HG03045 (cell line): ENCODE results near the gene CALD1.
A peak's percentile ranks its signal among the peaks of the same experiment; 100 is the strongest.
"Not testable (repeated sequence)": the region's sequence is repeated elsewhere in the genome, so short reads cannot be mapped to it uniquely, and the experiment has no call there.

ENCODE experiments used
- ATAC-seq: cut with Tn5 transposase; IDR thresholded peaks from one replicate; pipeline ENCODE4 v1.9.1; 2021; ENCODE audit warnings: mild to moderate bottlenecking, moderate library complexity; ENCODE audit not compliant: unreplicated experiment

Gene CALD1

DNA sequence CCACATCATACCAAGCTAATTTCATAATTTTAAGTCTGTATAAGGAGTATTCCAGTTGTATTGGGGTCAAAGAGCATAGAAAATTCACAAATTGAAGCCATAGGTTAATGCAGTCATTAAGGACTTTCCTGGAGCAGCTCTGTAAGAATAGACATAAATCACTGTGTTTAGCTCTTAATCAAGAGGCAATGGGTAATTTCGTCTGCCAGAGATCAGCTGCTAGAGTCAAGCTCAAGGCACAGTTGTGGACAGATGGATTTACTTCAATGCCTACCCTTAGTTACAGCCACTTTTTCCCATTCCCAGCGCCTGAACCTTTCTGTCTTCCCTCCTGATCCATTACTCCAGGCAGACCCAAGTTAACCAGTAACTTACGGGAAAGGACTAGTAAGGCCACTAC, 166.3 kb downstream of the CALD1 start:
- ATAC-seq, result no peak

DNA sequence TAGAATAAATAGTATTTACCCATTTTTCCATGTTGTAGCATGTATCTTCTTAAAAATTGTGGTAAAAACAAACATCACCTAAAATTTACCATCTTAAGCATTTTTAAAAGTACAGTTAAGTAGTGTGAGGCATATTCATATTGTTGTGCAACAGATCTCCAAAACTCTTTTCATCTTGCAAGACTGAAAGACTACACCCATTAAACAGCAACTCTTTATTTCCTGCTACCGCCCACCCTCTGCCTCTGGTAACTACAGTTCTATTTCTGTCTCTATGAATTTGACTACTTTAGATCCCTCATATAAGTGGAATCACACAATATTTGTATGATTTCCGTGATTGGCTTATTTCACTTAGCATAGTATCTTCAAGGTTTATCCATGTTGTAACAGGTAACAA, 166.8 kb downstream of the CALD1 start:
- ATAC-seq, result no peak

DNA sequence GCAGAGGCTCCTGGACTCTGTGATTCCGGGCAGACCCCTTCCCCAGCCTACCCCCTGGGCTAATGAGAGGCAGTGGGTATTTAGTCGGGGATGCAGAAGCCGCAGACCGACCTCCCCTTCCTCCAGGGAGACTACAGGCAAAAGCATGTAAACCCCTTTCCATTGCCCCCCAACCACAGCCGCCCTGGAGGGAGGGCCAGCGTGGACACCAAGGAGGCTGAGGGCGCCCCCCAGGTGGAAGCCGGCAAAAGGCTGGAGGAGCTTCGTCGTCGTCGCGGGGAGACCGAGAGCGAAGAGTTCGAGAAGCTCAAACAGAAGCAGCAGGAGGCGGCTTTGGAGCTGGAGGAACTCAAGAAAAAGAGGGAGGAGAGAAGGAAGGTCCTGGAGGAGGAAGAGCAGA, 167.9 kb downstream of the CALD1 start:
- no peak for ATAC-seq

DNA sequence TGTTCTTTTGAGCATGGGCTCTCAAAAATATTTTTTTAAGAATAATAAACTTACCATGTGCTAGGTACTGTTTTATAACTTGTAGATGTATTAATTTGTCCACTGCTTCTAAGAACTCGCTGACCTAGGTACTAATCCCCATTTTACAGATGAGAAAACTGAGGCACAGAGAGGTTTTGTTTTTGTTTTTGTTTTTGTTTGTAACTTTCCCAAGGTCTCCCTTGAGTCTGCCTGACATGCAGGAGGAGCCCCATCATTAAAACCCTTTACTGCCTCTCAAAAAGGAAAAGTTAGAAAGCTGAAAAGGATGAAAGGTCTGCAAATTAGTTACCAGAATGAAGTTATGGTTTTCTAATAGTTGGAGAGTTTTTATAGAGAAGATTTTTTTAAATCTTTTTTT, 168.4 kb downstream of the CALD1 start:
- no peak for ATAC-seq

DNA sequence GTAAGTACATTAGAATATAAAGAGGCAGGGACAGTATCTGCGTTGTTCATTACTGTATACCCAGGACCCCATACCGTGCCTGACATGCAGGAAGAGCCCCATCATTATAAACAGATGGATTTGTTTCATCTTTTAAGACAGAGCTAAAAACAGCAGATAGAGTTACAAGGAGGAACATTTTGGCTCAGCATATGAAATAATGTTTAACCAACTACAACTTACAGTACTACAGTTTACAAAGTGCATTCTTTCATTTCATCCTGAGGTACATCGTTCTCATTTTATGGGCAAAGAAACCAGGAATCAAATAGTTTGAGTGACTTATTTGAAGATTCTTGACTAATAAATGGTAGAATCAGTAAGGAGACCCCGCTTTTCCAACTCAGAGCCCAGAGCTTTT, 168.8 kb downstream of the CALD1 start:
- no peak for ATAC-seq

DNA sequence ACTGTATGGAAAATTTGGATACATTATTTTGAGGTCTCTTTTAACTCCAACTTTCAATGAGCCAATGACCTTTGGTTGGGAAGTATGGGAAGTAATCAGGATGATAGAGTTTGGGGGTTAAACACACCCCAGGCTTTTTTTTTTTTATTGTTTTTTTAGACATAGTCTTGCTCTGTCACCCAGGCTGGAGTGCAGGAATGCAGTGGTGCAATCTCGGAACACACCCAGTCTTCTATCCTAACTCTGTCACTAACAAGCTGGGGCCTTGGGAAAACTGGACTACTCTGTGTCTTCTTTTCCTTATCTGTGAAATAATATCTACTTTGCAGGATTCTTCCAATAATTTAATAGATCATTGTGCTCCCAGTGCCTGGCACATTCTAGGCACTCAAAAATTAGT, 169.3 kb downstream of the CALD1 start:
- ATAC-seq, result no peak

DNA sequence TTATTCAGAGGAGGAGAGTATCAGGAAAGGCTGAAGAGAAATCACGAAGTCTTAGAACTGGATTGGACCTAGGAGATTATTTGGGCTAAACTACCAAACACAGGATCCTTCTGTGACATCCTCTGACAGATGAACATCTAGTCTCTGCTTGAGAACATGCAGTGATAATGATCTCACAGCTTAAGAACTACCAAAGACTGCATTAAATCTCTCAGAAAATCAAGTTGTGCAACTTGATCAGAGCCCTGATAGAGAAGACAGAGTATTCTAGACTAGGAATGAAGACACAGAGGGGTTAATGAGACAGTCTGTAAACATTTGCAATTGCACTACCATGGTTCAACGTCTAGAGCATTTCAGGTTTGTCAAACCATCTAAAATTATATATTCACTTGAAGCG, 169.7 kb downstream of the CALD1 start:
- no peak for ATAC-seq

DNA sequence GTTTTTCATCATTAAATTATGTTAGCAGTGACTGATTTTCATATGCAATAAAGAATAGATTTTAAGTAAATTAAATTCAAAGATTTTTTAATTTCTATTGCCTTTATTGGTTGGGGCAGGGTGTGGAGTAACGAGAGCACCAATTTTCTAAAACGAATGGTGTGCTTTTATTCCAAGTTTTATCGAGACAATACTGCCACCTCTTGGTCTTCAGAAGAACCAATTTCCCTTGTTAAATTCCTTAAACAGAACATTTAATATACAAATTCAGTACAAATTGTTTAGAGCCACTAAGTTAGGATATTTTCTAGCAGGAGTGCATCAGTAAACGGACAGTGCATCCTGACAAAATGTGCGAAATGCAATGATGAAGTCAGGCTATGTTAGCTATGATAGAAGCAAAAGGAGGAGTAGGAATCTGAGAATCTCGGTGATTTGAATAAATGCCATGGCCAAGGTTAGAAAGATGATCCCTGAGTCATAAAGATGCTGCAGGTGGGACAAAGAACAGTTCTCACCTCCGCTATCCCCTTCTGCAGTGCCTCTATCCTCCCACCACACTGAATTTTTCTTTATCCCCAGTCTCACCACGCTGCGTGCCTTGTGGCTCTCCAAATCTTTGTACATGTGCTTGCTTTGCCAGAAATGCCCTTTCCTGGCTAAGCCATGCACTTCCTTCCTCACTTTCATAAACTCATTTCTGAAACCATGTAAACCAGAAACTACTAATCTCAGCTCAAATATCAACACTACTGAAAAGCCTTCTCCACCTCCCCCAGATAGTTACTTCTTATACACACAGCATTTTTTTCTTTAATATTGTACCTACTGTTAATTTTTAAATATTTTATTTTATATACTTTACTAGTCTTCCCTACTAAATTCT, 175.0 kb downstream of the CALD1 start:
- no peak for ATAC-seq

DNA sequence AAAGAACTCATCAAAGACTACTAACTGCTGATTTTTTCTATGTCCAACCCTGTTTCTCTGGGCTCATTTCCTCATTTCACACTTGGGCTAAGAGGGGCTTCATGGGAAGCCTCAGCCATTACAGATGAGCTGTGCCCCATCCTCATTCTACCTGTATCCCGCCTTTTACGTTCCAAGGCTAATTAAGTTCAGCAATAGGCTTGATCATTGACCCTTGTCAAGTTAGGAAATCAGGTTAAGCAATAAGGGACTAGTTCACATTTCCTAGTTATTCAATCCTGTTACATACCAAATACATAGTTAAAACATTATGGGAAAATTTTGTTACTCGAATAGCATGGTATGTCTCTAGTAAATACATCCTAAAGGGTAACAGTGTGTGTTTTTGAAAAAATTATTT, 177.6 kb downstream of the CALD1 start:
- ATAC-seq, result no peak

DNA sequence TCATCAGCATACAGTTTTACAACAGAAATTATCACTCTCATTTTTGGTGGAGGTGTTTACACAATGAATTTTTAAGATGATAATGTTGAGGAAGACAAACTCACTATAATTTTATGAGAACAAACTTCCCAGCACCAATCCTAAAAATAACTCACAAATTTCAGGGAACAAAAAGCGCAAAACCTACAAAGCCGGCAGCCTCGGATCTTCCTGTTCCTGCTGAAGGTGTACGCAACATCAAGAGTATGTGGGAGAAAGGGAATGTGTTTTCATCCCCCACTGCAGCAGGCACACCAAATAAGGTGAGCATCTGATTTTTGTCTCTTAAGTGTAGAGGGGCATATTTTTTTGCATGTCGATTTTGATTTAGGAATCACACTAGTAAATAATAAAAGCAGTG, 180.4 kb downstream of the CALD1 start:
- no peak for ATAC-seq

DNA sequence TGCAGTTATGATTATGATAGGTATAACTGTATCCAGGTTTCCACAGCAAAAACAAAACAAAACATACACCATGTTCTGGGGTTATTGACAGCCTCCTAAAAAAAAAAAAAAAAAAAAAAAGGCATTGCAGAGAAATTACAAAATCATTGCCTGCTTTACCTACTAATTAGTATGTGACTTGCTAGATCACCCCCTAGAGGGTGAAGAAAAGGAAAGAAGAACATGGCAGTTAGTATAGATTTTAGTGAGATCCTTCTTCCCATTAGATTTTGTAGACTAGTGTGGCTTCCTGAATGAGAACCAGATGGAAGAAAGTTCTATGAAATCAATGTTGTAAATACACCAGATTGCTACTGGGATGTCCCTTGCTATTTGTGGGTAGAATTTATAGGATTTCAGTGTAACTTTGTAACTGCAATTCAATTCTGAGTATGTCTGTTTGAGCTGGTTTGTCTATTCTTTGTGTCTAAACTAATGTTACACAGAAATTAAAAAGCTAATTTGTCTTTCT, 182.9 kb downstream of the CALD1 start:
- ATAC-seq, result no peak

DNA sequence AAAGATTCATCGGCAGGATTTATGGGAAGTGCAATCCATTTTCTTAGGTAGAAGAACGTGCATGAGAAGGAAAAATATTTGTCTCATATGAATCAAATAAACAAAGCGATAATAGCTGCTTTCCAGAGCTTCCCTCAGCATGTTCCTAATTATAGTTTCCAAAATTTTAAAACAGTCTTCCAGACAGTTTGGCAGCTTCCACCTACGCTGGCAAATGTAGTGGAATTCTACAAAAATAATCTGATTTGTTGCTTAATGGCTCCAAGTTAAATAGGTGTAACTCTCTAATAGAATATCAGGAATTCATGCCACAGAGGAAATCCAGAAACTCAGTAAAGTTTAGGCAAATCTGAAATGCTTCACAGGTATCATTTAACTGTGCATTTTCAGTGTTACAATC, 183.6 kb downstream of the CALD1 start:
- no peak for ATAC-seq

DNA sequence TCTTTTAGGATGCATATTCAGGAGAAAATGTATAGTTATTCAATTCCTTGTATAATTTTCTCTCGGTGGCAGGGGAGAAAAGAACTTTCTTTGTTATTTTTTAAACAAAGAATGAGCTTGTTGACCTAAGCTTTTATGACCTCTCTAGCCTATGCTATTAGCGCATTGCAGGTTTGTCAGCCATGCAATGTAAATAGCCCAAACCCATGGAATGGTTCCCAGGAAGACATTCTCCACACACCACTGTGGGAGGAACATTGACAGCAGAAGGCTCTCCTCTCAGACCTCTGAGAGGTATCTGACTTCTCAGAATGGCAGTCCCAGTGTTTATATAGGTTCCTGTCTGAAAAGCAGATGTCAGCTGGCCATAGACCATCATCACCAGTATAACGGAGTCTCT, 187.3 kb downstream of the CALD1 start:
- ATAC-seq, result no peak

DNA sequence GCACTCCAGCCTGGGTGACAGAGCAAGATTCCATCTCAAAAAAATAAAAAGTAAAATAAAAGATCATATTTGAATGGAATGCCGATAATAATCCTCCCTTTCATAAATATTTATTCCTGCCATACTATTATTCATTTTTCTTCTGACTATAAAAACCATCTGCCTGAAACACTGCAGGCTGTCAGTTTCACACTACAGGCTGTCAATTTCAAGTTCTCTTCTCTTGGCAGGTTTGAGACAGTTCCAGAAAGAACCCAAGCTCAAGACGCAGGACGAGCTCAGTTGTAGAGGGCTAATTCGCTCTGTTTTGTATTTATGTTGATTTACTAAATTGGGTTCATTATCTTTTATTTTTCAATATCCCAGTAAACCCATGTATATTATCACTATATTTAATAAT, 188.7 kb downstream of the CALD1 start:
- ATAC-seq, result no peak

DNA sequence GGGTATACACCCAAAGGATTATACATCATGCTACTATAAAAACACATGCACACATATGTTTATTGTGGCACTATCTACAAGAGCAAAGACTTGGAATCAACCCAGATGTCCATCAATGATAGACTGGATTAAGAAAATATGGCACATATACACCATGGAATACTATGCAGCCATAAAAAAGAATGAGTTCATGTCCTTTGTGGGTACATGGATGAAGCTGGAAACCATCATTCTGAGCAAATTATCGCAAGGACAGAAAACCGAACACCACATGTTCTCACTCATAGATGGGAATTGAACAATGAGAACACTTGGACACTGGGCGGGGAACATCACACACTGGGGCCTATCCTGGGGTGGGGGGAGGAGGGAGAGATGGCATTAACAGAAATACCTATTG, 202.2 kb downstream of the CALD1 start:
- not testable (repeated sequence) for ATAC-seq

DNA sequence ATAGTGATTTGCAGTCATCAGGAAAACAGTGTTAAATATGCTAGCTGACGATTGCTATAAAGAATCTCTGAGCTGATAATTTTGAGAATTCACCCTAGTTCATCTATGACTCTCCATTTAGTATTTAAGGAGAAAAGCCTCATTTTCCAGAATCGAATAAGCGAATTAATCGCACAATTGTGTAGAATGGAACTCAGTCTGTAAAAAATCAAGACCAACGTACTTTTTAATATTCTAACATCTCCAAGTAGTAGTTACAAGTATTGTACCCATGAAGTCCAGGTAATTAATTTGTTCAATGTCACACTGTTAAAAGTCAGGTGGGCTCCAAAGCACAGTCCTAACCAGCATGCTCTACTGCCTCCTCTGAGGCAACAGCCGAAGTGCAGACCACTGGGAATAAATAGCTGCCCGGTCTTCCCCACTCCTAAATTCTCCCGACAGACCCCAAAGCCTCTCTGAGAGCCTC, 206.5 kb downstream of the CALD1 start:
- peak; percentile 41 for ATAC-seq

DNA sequence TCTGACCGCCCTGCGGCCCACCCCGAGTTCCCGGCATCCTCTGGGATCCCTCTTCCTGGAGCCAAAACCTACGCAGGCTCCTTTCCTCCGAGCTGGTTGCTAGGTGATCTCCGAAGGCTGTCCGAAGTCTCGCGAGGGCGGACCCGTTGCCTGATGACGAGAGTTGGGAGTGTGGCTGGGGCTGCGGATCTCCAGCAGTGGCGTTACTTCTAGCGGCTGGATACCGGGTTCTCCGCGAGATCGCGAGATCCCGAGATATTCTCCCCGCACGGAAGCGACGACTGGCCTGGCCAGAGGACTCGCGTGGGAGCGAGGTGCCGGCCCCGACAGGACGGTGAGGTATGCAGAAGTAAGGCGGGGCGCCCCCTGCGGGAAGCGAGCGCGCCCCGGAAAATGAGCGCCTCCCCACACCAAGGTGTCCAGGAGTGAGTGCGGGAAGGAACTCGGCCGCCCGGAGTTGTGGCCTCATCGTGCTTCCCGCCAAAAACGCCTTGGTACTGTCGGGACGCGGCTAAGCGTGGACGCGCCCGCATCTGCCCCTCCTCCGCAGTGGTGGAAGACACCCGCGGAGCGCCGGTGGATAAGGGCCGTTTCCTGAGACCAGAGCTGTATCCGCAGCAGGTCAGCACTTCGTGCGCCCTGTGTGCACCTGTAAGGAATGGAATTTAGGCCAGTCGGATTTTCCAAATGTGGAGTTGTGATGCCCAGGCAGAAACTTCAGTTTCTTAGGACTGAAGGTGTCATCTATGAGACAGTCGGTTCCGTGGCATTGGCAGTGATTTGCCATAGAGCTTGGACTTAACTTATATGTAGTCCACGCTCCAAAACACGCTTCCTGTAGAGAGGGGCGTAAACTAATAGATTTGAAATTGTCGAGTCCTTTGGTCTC, 207.2 kb downstream of the CALD1 start, which contains the start of gene AGBL3:
Gene AGBL3, plus strand, starts transcription at position 146 of the 889 bp plus-strand sequence. CDS start 1,426 bp downstream, outside the sequence.
- ATAC-seq, result peak; percentile 94

DNA sequence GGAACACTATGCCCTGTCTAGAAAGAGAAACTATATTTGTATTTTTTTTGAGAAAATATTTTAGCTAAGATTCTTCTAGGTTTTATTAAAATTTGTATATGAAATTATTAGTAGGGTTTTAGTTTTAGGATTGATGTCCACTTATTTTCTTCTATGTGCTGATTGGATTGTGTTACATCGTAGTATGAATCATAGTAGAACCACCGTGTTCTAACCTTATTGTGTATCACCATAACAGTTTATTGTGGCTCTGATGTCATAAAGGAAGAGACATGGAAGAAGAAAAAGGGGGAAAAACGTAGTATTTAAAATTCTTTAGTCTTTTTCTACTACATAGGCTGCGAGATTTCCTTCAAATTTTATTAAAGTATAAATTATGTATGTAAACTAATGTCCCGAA, 208.7 kb downstream of the CALD1 start:
- ATAC-seq, result no peak

DNA sequence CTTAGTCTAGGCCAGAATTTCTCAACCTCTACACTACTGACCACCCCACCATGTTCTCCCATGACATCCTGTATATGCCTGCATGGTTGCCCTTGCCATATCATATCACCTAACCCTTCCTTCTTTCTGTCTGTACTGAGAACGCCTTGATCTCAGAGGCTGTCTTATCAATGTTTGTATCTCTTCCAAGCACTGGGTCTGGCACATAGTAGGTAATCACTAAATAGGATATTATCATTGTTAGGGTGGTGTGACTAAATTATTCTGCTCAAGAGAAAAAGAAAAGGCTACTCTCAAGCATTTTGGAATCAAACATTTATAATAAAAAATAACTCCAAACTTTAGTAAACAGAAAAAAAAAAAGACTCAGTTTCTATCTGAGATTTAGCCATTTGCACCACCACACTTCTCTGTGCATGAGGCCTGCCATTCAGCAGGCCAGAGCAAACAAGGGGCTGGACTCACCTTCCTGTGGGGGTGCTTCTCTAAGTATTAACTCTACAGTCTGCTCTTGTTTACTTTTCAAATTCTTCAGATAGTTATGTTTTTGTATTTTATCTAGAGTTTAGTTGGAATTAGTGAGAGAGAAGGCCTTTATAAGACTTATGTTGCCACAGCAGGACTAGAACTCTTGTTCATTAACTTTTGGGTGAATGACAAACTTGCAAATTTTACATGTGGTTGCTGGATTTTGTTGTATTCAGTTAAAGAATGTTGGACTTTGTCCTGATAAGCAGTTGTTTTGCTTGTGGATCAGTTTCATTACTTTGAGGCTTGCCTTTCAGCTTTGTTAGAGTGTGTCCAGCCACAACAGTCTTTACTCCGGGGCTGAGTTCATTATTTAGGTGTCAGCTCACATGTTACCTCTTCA, 212.3 kb downstream of the CALD1 start:
- ATAC-seq, result no peak

DNA sequence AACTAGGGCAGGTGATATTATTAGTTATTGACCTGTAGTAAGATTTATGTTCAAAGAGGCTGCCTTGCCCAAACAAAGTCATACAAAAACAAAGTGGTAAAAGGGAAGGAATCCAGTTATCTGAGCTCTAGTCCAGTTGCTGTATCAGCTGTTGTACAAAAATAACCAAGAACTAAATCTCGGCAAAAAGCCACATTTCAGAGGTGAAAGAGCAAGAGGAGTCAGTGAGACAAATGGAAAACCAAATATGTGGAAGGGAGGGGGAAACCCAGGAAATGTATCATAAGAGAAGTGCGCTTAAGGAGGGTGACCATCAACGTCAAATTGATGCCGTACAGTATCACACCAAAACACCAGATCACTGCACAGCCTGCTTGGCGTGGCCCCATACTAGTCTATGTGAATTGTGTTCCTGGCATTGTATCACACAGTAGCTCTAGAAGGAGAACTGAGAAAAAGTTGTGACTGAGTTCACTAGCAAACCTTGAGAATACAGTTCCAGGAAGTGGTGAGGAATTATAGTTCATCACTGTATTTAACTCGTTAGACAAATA, 213.3 kb downstream of the CALD1 start:
- ATAC-seq, result peak; percentile 58
